Dermis blood vessel endothelial cell (primary cell): Measurements from ENCODE around the gene LTO1. TPM values are rescaled to one million over a fixed set of nuclear protein-coding genes. Genes with fewer than 3 reads are reported as not detected.

Source experiments
- DNase-seq: peaks from one replicate; pipeline ENCODE4 v3.0.0; 2010
- total RNA-seq: library from RNA; depleted of rRNA; stranded (reverse); fragments of >200 nt; gene quantifications from 2 replicates; pipeline ENCODE4 v1.2.3, GENCODE V29; 2014

The LTO1 gene
- total RNA-seq, 1 donor from 2014 or later = 16.0 TPM

DNA sequence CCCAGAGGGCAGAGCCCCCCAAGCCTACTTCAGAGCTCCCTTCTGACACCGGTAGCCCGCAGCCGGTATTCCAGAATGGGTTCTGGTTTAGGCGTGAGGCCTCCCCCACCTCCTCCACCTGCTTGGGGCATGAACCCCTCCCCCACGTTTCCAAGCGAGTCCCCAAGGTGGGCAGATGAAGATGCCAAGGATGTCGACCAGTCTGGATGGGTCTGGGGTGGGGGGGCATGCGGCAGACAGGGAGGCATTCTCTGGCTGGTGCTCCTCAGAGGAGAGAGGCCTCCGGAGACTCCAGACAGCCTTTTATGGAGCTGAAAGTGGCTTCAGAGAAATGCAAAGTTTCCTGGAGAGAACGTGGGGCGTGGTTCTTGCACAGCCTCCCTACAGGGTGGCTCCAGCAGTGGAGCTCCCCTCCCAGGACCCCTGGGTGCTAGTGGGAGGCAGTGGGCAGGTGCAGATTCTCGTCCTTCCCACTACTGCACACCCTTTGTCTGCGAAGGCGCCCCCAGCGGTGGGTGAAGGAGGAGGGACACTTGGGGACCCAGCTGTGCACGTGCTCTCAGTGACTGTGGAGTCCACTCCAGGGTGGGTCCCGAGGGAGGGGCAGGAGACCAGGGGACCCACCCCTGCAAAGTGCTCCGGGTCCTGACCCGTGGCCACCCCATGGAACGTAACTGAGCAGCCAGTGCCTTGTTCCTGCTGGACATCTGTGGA lies 30.0 kb downstream of the LTO1 start:
- DNase-seq = no peak

- peak; percentile 74 for DNase-seq
Observed at GRCh38 chr11:69644071-69644961, 30.8 kb downstream of the LTO1 start.

DNA sequence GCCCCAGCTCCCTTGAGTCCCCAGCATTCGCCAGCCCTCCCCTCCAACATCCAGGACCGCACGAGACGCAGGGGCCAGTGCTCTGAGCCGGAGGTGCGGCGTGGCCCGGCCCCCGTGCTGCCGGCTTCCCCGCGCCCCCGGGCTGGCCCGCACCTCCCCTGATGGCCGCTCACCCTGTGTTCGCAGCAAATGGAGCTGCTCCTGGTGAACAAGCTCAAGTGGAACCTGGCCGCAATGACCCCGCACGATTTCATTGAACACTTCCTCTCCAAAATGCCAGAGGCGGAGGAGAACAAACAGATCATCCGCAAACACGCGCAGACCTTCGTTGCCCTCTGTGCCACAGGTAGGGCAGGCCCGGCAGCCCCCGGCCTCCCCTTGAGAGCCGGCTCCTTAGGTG lies 31.5 kb downstream of the LTO1 start:
- no peak for DNase-seq

GRCh38 chr11:69642913-69643632 lies 32.1 kb downstream of the LTO1 start:
- DNase-seq = peak; percentile 89

GRCh38 chr11:69642549-69642912 lies 32.6 kb downstream of the LTO1 start:
- no peak for DNase-seq

GRCh38 chr11:69641681-69642548 lies 33.2 kb downstream of the LTO1 start:
- DNase-seq = peak; percentile 42

DNA sequence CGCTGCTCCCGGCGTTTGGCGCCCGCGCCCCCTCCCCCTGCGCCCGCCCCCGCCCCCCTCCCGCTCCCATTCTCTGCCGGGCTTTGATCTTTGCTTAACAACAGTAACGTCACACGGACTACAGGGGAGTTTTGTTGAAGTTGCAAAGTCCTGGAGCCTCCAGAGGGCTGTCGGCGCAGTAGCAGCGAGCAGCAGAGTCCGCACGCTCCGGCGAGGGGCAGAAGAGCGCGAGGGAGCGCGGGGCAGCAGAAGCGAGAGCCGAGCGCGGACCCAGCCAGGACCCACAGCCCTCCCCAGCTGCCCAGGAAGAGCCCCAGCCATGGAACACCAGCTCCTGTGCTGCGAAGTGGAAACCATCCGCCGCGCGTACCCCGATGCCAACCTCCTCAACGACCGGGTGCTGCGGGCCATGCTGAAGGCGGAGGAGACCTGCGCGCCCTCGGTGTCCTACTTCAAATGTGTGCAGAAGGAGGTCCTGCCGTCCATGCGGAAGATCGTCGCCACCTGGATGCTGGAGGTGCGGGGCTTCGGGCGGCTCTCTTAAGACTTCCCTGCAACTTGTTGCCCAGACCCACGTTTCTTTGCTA lies 34.1 kb downstream of the LTO1 start, which contains the start of gene CCND1:
Gene CCND1 (plus strand): TSS at position 162 of the 587 bp plus-strand sequence. CDS start 158 bp downstream, at position 320.
- peak; percentile 94 for DNase-seq

- DNase-seq = peak; percentile 52
Observed at GRCh38 chr11:69640260-69640994, 34.7 kb downstream of the LTO1 start.

GRCh38 chr11:69639831-69640230 lies 35.3 kb downstream of the LTO1 start:
- DNase-seq = no peak

GRCh38 chr11:69638941-69639681 lies 36.0 kb downstream of the LTO1 start:
- peak; percentile 98 for DNase-seq

DNA sequence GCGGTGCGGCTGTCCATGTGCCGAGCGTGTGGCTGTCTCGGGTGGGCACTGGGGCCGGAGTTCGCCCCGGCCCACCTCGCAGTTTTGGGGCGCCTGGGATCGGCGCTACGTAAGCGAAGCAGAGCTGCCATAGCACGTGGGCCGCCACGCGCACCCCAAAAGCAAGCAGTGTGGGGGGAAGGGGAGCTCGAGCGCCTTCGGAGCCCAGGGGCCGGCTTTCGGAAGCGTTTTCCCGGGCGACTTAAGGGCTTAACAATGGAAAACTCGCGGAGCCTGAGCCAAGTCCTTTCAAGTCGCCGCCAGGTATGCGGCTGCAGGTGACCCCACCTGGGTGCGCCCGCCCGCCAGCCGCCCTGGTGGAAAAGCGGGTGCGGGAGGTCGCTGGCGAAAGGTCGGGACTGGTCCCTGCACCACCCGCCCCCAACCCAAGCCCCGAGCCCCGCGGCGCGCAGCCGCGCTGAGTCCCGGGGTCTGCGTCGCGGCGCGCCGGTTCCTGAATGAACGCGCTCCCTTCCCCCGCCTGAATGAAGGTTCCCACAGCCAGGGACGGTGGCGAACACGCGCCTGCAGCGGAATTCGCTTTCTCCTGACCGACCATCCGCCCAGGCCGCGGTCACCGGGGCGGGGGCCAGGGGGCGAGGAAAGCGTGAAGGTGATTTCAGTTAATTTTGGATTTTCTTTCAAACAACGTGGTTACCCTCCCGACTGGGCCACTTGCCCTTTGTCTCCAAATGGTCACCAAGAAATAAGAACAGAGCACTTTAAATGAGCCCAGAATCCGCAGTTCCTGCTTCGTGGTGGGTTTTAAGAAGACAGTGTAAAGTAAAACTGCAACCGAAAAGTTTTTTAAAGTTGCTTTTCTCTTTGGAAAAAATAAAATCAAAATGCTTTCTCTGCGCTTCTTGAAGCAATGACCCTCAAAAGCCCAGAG lies 36.9 kb downstream of the LTO1 start:
- peak; percentile 79 for DNase-seq

DNA sequence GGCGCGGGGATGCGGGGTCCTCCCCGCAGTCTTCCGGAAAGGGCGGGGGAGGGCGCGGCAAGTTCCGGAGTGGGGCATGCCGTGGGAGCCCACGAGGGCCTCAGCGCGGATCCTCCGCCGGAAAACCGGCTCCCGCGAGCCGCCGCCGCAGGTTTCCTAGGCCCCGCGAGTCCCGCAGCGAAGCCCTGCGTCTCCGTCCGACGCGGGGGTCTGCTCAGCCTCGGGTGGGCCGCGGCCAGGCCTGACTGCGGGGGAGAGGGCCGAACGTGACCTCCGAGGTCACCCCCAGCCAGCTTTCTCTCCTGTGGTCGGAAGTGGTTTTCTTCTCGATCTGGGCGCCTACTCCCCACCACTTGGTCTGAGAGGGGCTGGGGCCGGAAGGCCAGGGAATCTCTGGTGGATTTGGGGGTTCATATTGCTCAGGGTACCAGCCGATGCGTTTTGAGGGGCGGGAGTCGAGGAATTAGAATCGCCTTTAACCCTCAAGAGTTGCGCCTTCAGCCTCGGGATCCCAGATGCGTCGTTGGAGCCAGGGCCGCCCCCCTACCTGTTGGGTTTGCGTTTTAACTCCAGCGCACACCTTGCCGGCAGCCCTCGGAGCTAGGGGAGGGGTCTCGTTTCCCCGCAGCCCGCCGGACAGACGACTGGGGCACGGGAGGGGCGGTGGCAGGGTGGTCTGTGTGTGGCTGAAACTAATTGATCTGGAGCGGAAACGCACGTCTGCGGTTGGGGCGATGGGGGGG lies 37.8 kb downstream of the LTO1 start:
- no peak for DNase-seq

- DNase-seq = peak; percentile 87
Observed at GRCh38 chr11:69636512-69637197, 38.5 kb downstream of the LTO1 start.

DNA sequence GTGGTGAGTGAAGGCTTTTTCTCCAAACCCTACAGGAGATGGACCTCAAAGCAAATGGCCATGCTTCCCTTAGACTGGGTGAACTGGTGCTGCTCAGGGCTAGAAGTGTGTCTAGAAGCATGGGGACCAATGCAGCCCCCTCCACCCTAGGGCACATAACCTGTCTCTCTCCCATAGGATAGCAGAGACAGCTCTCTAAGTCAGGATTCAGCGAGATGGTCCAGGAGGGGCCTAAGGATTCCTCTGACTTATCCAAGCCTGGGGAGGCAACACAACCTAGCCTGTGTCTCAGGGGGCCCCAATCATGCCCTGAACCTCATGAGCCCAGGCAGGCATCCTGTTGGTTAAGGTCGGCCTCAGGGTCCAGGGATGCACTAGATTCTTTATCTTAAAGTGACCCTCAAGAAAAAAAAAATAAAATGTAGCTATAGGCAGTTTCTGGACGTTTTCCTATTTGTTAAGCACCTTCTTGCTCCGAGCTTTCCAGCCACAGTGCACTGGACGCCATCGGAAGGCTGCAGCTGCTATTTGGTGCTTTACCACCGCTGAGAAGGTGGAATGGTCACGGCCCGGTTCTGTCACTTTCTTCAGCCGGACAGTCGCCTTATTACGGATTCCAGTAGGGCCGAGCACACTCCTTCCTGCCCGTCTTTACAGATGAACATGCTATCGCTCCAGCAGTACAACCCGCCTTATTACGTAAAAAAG lies 39.2 kb downstream of the LTO1 start:
- no peak for DNase-seq

DNA sequence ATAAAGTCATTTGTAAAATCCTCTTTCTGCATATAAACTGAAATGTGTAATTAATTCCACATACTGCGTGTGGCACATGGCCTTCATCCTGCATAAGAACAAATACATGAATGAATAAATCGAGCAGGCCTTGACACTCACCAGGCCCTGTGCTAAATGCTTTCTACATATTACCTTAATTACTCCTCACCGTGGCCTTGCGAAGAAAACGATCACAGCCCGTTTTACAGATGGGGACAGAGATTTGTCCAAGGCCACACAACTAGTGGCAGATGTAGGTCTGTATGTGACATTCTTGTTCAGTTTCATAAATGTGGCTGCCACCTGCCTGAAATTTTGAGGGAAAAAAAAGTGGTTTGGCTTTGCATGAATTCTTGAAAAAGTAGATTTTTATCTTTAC lies 40.0 kb downstream of the LTO1 start:
- DNase-seq = no peak

DNA sequence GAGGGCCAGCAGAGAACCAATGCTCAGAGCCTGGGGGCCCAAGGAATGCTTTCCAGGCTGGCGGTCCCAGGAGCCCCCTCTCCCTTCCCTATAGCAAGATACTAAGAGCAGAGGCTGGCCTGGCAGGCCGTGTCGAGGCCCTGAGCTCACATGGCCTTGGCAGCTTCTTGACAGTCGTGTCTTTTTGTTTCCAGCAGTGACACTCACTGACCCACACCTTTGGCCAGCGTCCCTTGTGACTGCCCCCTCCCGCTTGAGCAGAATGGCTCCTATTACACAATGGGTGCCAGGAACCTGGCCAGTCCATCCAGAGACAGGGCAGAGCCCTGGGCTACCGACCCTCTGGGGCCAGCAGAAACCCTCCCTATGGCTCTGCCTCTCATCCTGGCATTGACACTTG lies 40.6 kb downstream of the LTO1 start:
- no peak for DNase-seq

DNA sequence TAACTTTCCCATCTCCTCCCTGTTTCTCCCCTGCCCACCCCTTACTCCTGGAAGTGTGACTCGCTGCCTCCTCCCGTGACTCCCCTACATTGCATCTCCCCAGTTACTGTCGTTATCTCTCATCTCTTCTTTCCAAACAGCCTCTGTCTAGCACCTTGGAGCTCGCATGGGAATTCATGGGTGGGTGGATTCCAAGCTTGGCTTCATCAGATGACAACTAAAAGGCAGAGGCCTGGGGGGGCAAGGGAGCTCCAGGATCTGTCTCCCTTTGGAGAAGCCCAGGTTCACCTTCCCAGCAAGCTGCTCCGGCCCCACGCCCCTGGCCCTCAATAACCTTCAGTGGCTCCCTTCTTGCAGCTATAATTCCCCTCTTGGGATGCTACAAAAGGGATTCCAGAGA lies 41.1 kb downstream of the LTO1 start:
- DNase-seq = no peak
